ENCODE measurements around the gene TNFRSF19. TPM values are rescaled to one million over a fixed set of nuclear protein-coding genes. Genes with fewer than 3 reads are reported as not detected.

The TNFRSF19 gene
- total and polyA plus RNA-seq, 11 donors = 9.1 to 35.7 (median 25.6) TPM

GRCh38 chr13:23688336-23688735, 118.1 kb downstream of the TNFRSF19 start:
- no peak overlapping the region for H3K27ac ChIP-seq

GRCh38 chr13:23690668-23691067, 120.5 kb downstream of the TNFRSF19 start:
- ATAC-seq (peak in 3 of 4 donors; percentile 10 to 45 (median 38)), DNase-seq (no peak)
- Histone ChIP-seq H3K9me3 (no peaks in the 10 kb centered on the region), H3K4me3 (no peak overlapping the region), H3K27me3 (no peaks in the 10 kb centered on the region), H3K27ac (no peak overlapping the region), H3K4me1 (peaks cover 0 to 2% (median under 1%) of the 10 kb centered on the region in 12 donors), H3K36me3 (no peaks in the 10 kb centered on the region)
- no peak for TF ChIP-seq CTCF (IDR thresholded peaks at IDR 0.05)
- no peak for TF ChIP-seq POLR2A (IDR thresholded peaks at IDR 0.05)
- 58 to 86% (median 76%) methylated on average over 2 to 3 of the region's 3 CpGs for WGBS, 4 donors
- intact Hi-C loops (cut with DNase I) = no loop called here

More at GRCh38 chr13:23688336-23688735, 118.1 kb downstream of the TNFRSF19 start:
- no peaks in the 10 kb centered on the region for H3K36me3 ChIP-seq
- intact Hi-C loops (cut with DNase I) = no loop called here
- H3K27me3 ChIP-seq = no peaks in the 10 kb centered on the region
- H3K4me3 ChIP-seq = no peak overlapping the region
- WGBS, 4 donors = 93 to 97% (median 95%) methylated on average over 3 of the region's 3 CpGs
- no peak for DNase-seq
- no peak for TF ChIP-seq POLR2A (IDR thresholded peaks at IDR 0.05)
- TF ChIP-seq CTCF (IDR thresholded peaks at IDR 0.05) = no peak
- no peaks in the 10 kb centered on the region for H3K4me1 ChIP-seq
- ATAC-seq = no peak
- H3K9me3 ChIP-seq = peaks cover 0 to 17% (median 6%) of the 10 kb centered on the region in 12 donors

- DNase-seq = no peak
- Histone ChIP-seq H3K27me3 (no peaks in the 10 kb centered on the region), H3K27ac (peak overlapping the region in 1 of 12 donors; percentile 14), H3K4me3 (no peak overlapping the region), H3K9me3 (no peaks in the 10 kb centered on the region), H3K36me3 (no peaks in the 10 kb centered on the region), H3K4me1 (peaks cover 0 to 22% (median 9%) of the 10 kb centered on the region in 12 donors)
- TF ChIP-seq CTCF (IDR thresholded peaks at IDR 0.05) (no peak), POLR2A (IDR thresholded peaks at IDR 0.05) (no peak)
- WGBS, 4 donors = 63 to 72% (median 66%) methylated on average over 3 of the region's 3 CpGs
- ATAC-seq = no peak
- intact Hi-C loops (cut with DNase I) = no loop called here
Measured at GRCh38 chr13:23692816-23693215, 122.6 kb downstream of the TNFRSF19 start.

GRCh38 chr13:23695196-23695595, 125.0 kb downstream of the TNFRSF19 start:
- Histone ChIP-seq H3K27me3 (no peaks in the 10 kb centered on the region), H3K36me3 (no peaks in the 10 kb centered on the region), H3K27ac (peak overlapping the region in 1 of 12 donors; percentile 74), H3K4me1 (peaks cover 0 to 25% (median 9%) of the 10 kb centered on the region in 12 donors), H3K9me3 (no peaks in the 10 kb centered on the region), H3K4me3 (peak overlapping the region in 3 of 12 donors; percentile 25 to 26 (median 26))
- ATAC-seq = no peak
- WGBS, 4 donors = 74 to 100% (median 79%) methylated on average over 1 to 28 of the region's 28 CpGs; no CpG with 5 or more reads in 1 of the 4 donors
- intact Hi-C loops (cut with DNase I) = loop anchor here in 1 of 10 donors (5.0 kb wide), 1 partner anchor 38 kb away; no protein-coding TSS in a partner anchor
- no peak for DNase-seq
- TF ChIP-seq POLR2A (IDR thresholded peaks at IDR 0.05) = no peak
- TF ChIP-seq CTCF (IDR thresholded peaks at IDR 0.05) = no peak

All from heart left ventricle (tissue), 16 donors.